GM19324 (cell line): ENCODE measurements around the gene LYRM9.
"Not testable (repeated sequence)": the region's sequence is repeated elsewhere in the genome, so short reads cannot be mapped to it uniquely, and the experiment has no call there.

ENCODE experiments used
- ATAC-seq: cut with Tn5 transposase; IDR thresholded peaks from one replicate; pipeline ENCODE4 v1.9.1; 2021; ENCODE audit warnings: mild to moderate bottlenecking, moderate library complexity; ENCODE audit not compliant: unreplicated experiment, low FRiP score

The LYRM9 gene

GRCh38 chr17:27845264-27846041, 47.7 kb downstream of the LYRM9 start:
- no peak for ATAC-seq

GRCh38 chr17:27840688-27841087, 52.5 kb downstream of the LYRM9 start:
- no peak for ATAC-seq

- ATAC-seq: not testable (repeated sequence)
These were observed 52.8 kb downstream of the LYRM9 start for GRCh38 chr17:27840406-27840678.

- ATAC-seq: not testable (repeated sequence)
These were observed 53.4 kb downstream of the LYRM9 start for GRCh38 chr17:27839571-27840405.

- ATAC-seq: not testable (repeated sequence)
These were observed 54.6 kb downstream of the LYRM9 start for GRCh38 chr17:27838607-27839006.

- not testable (repeated sequence) for ATAC-seq
These were observed 55.4 kb downstream of the LYRM9 start for GRCh38 chr17:27837769-27838168.

- ATAC-seq: no peak
These were observed 56.5 kb downstream of the LYRM9 start for GRCh38 chr17:27836651-27837050.

GRCh38 chr17:27834571-27834970, 58.6 kb downstream of the LYRM9 start:
- no peak for ATAC-seq

GRCh38 chr17:27832831-27833230, 60.3 kb downstream of the LYRM9 start:
- ATAC-seq: no peak

GRCh38 chr17:27829888-27830287, 63.3 kb downstream of the LYRM9 start:
- ATAC-seq: not testable (repeated sequence)

GRCh38 chr17:27829143-27829711, 63.9 kb downstream of the LYRM9 start:
- ATAC-seq: not testable (repeated sequence)
